Measurements from ENCODE around the gene ATP6V1G2. TPM values are rescaled to one million over a fixed set of nuclear protein-coding genes. Genes with fewer than 3 reads are reported as not detected.

Gene ATP6V1G2
- total RNA-seq, 1 donor from 2014 or later: 0.52 TPM

DNA sequence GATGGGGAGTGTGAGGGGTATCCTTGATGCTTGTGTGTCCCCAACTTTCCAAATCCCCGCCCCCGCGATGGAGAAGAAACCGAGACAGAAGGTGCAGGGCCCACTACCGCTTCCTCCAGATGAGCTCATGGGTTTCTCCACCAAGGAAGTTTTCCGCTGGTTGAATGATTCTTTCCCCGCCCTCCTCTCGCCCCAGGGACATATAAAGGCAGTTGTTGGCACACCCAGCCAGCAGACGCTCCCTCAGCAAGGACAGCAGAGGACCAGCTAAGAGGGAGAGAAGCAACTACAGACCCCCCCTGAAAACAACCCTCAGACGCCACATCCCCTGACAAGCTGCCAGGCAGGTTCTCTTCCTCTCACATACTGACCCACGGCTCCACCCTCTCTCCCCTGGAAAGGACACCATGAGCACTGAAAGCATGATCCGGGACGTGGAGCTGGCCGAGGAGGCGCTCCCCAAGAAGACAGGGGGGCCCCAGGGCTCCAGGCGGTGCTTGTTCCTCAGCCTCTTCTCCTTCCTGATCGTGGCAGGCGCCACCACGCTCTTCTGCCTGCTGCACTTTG, 29.0 kb upstream of the ATP6V1G2 start, which contains the start of gene TNF:
Gene TNF, plus strand, starts transcription at position 231 of the 567 bp plus-strand sequence. Its CDS starts 177 bp downstream, at position 408.
- no peak for TF ChIP-seq CTCF (conservative IDR thresholded peaks at IDR 0.05; ENCODE audit: low read depth, low read length)
- peak within 1 kb of the TSS; percentile 36 for H3K4me3 ChIP-seq (ENCODE audit: low read depth, low read length)
- no peak for DNase-seq (ENCODE audit: low read depth)

DNA sequence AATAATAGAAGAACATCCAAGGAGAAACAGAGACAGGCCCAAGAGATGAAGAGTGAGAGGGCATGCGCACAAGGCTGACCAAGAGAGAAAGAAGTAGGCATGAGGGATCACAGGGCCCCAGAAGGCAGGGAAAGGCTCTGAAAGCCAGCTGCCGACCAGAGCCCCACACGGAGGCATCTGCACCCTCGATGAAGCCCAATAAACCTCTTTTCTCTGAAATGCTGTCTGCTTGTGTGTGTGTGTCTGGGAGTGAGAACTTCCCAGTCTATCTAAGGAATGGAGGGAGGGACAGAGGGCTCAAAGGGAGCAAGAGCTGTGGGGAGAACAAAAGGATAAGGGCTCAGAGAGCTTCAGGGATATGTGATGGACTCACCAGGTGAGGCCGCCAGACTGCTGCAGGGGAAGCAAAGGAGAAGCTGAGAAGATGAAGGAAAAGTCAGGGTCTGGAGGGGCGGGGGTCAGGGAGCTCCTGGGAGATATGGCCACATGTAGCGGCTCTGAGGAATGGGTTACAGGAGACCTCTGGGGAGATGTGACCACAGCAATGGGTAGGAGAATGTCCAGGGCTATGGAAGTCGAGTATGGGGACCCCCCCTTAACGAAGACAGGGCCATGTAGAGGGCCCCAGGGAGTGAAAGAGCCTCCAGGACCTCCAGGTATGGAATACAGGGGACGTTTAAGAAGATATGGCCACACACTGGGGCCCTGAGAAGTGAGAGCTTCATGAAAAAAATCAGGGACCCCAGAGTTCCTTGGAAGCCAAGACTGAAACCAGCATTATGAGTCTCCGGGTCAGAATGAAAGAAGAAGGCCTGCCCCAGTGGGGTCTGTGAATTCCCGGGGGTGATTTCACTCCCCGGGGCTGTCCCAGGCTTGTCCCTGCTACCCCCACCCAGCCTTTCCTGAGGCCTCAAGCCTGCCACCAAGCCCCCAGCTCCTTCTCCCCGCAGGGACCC, 28.0 kb upstream of the ATP6V1G2 start:
- DNase-seq (ENCODE audit: low read depth): no peak
- H3K4me3 ChIP-seq (ENCODE audit: low read depth, low read length): no peak overlapping the region
- TF ChIP-seq CTCF (conservative IDR thresholded peaks at IDR 0.05; ENCODE audit: low read depth, low read length): peak; percentile 6

GRCh38 chr6:31573239-31574105, 27.1 kb upstream of the ATP6V1G2 start:
- no peak for TF ChIP-seq CTCF (conservative IDR thresholded peaks at IDR 0.05; ENCODE audit: low read depth, low read length)
- no peak overlapping the region for H3K4me3 ChIP-seq (ENCODE audit: low read depth, low read length)
- DNase-seq (ENCODE audit: low read depth): no peak

DNA sequence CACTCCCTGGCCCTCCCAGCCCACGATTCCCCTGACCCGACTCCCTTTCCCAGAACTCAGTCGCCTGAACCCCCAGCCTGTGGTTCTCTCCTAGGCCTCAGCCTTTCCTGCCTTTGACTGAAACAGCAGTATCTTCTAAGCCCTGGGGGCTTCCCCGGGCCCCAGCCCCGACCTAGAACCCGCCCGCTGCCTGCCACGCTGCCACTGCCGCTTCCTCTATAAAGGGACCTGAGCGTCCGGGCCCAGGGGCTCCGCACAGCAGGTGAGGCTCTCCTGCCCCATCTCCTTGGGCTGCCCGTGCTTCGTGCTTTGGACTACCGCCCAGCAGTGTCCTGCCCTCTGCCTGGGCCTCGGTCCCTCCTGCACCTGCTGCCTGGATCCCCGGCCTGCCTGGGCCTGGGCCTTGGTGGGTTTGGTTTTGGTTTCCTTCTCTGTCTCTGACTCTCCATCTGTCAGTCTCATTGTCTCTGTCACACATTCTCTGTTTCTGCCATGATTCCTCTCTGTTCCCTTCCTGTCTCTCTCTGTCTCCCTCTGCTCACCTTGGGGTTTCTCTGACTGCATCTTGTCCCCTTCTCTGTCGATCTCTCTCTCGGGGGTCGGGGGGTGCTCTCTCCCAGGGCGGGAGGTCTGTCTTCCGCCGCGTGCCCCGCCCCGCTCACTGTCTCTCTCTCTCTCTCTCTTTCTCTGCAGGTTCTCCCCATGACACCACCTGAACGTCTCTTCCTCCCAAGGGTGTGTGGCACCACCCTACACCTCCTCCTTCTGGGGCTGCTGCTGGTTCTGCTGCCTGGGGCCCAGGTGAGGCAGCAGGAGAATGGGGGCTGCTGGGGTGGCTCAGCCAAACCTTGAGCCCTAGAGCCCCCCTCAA, 25.9 kb upstream of the ATP6V1G2 start, which contains the start of gene LTA:
Gene LTA, plus strand, starts transcription at position 249 of the 871 bp plus-strand sequence. Its CDS starts 454 bp downstream, at position 703.
- DNase-seq (ENCODE audit: low read depth): no peak
- H3K4me3 ChIP-seq (ENCODE audit: low read depth, low read length): no peak within 1 kb of the TSS
- no peak for TF ChIP-seq CTCF (conservative IDR thresholded peaks at IDR 0.05; ENCODE audit: low read depth, low read length)

DNA sequence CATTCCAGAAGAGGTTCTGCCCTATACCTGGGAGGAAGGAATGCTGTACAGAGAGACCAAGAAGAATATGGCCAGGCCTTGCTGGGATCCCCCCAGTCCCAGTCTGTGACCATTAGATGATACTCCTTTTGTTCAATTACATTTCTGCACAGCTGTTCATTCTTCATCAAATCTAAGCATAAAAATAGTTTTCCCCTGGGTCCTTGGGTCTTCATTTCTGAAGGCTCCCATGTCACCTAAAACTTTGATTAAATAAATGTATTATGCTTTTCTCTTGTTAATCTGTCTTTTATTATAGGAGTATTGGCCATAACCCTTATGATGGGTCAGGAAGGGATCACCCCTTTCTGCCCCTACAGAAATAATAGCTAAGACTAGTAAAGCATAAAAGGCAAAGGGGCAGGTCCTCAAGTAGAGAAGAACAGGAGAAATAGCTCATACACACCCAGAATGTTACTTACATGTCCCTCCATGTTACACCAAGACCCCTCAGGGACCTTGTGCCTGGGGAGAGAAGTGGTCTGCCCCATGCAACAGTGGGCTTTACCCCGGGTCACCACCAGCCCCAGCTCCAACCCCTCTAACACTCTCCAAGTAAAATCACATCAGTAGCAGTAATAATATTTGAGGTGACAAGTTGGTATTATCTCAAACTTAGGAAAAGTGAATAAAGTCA, 23.6 kb upstream of the ATP6V1G2 start:
- no peak for DNase-seq (ENCODE audit: low read depth)
- no peak overlapping the region for H3K4me3 ChIP-seq (ENCODE audit: low read depth, low read length)

More for the DNA sequence above, 23.6 kb upstream of the ATP6V1G2 start:
- no peak for TF ChIP-seq CTCF (conservative IDR thresholded peaks at IDR 0.05; ENCODE audit: low read depth, low read length)

Measured in epithelial cell of proximal tubule (primary cell).